Glomerular visceral epithelial cell (primary cell): ENCODE measurements around the gene BEST1.

Experiments
- DNase-seq: peaks from one replicate; pipeline ENCODE4 v3.0.0-alpha.2; 2016; ENCODE audit errors: extremely low spot score

The BEST1 gene

GRCh38 chr11:61950035-61950547 lies at the start of gene BEST1:
TSS of gene BEST1 (plus strand) at chr11:61950351. CDS start at chr11:61951807, 1,456 bp downstream.
- no peak for DNase-seq

- DNase-seq, result no peak
Measured at GRCh38 chr11:61901397-61901796, 48.8 kb upstream of the BEST1 start.

GRCh38 chr11:61902313-61902712 lies 47.8 kb upstream of the BEST1 start:
- DNase-seq, result no peak

- no peak for DNase-seq
Measured at GRCh38 chr11:61903845-61904244, 46.3 kb upstream of the BEST1 start.

GRCh38 chr11:61904539-61905048 lies 45.6 kb upstream of the BEST1 start:
- no peak for DNase-seq

- DNase-seq, result no peak
Measured at GRCh38 chr11:61905067-61905696, 45.0 kb upstream of the BEST1 start.

GRCh38 chr11:61905801-61906521 lies 44.2 kb upstream of the BEST1 start:
- DNase-seq, result no peak

- DNase-seq, result no peak
Measured at GRCh38 chr11:61906522-61906909, 43.6 kb upstream of the BEST1 start.

- DNase-seq, result no peak
Measured at GRCh38 chr11:61907282-61907681, 42.9 kb upstream of the BEST1 start.

- no peak for DNase-seq
Measured at GRCh38 chr11:61907871-61908729, 42.1 kb upstream of the BEST1 start.

GRCh38 chr11:61908730-61909316 lies 41.3 kb upstream of the BEST1 start:
- DNase-seq, result no peak

- no peak for DNase-seq
Measured at GRCh38 chr11:61910187-61911127, 39.7 kb upstream of the BEST1 start.

- no peak for DNase-seq
Measured at GRCh38 chr11:61911128-61911700, 38.9 kb upstream of the BEST1 start.

GRCh38 chr11:61911701-61912529 lies 38.2 kb upstream of the BEST1 start:
- no peak for DNase-seq

GRCh38 chr11:61912530-61912898 lies 37.6 kb upstream of the BEST1 start:
- no peak for DNase-seq

- no peak for DNase-seq
Measured at GRCh38 chr11:61912991-61913698, 37.0 kb upstream of the BEST1 start.

- no peak for DNase-seq
Measured at GRCh38 chr11:61913699-61914395, 36.3 kb upstream of the BEST1 start.
